Hair follicular keratinocyte (primary cell): ENCODE results near the gene CD38. TPM values are rescaled to one million over a fixed set of nuclear protein-coding genes. Genes with fewer than 3 reads are reported as not detected.

Experiments
- total RNA-seq: library from RNA; depleted of rRNA; stranded (reverse); fragments of >200 nt; gene quantifications from 2 replicates; pipeline ENCODE4 v1.2.3, GENCODE V29; 2015

The CD38 gene
- not detected in 2 replicates for total RNA-seq

DNA sequence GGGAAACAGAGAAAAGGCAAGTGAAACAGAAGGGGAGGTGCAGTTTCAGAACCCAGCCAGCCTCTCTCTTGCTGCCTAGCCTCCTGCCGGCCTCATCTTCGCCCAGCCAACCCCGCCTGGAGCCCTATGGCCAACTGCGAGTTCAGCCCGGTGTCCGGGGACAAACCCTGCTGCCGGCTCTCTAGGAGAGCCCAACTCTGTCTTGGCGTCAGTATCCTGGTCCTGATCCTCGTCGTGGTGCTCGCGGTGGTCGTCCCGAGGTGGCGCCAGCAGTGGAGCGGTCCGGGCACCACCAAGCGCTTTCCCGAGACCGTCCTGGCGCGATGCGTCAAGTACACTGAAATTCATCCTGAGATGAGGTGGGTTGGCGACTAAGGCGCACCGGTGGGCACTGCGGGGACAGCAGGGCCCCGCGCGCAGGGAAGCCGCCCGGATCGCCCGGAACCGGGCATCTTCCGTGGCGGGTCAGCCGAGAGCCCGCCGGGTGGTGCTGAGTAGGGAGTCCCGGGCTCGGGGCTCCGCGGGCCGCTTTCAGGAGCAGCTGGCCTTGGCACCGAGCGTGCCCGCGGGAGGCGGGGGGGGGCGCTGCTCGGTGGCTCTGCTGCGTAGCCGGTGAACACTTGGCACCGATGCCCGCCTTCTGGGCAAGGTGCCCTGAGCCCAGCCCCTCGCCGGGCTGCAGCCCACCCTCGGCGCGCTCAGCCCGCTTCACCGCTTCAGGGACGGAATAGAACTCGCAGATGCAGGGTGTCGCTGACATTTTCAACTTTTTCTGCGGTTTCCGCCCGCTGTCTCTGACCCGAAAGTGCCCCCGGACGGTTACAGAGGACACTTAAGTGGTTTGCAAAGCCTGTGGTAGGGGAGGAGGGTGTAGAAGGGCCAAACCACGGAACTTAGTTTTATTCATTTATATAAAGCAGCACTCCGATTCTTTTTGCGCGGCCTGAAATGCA, at the start of gene CD38:
CD38 (plus strand) TSS at position 40 of the 953 bp plus-strand sequence; CDS start at position 127, 87 bp downstream.

Other genes starting within 250 kb of the CD38 start
- 73.1 and 106 TPM in 2 replicates for gene FBXL5, start 123.0 kb upstream of the CD38 start, total RNA-seq
- 25.0 and 42.3 TPM in 2 replicates for gene FAM200B, start 96.5 kb upstream of the CD38 start, total RNA-seq
- 0.46 and 1.7 TPM in 2 replicates for gene BST1, start 75.3 kb upstream of the CD38 start, total RNA-seq
- 1,548 and 1,770 TPM in 2 replicates for gene FGFBP1, start 160.4 kb downstream of the CD38 start, total RNA-seq
- gene FGFBP2, start 184.8 kb downstream of the CD38 start, total RNA-seq, result not detected in 2 replicates